ENCODE measurements around the gene NCAPG2.
A peak's percentile ranks its signal among the peaks of the same experiment; 100 is the strongest.
"Not testable (repeated sequence)": the region's sequence is repeated elsewhere in the genome, so short reads cannot be mapped to it uniquely, and the experiment has no call there.

The NCAPG2 gene

GRCh38 chr7:158666966-158667678 lies 37.5 kb downstream of the NCAPG2 start:
- not testable (repeated sequence) for DNase-seq

- DNase-seq, result no peak
Measured at GRCh38 chr7:158666401-158666800, 38.2 kb downstream of the NCAPG2 start.

- DNase-seq, result no peak
Measured at GRCh38 chr7:158664406-158664805, 40.2 kb downstream of the NCAPG2 start.

- no peak for DNase-seq
Measured at GRCh38 chr7:158663428-158663741, 41.2 kb downstream of the NCAPG2 start.

GRCh38 chr7:158662610-158663427 lies 41.8 kb downstream of the NCAPG2 start:
- DNase-seq, result no peak

- no peak for DNase-seq
Measured at GRCh38 chr7:158658475-158658874, 46.1 kb downstream of the NCAPG2 start.

GRCh38 chr7:158657189-158657746 lies 47.3 kb downstream of the NCAPG2 start:
- DNase-seq, result no peak

GRCh38 chr7:158655931-158656441 lies 48.6 kb downstream of the NCAPG2 start:
- no peak for DNase-seq

- no peak for DNase-seq
Measured at GRCh38 chr7:158655507-158655906, 49.1 kb downstream of the NCAPG2 start.

- DNase-seq, result peak; percentile 60
Measured at GRCh38 chr7:158651968-158652565, 52.5 kb downstream of the NCAPG2 start.

- peak; percentile 80 for DNase-seq
Measured at GRCh38 chr7:158650821-158651225, 53.8 kb downstream of the NCAPG2 start.

- peak; percentile 90 for DNase-seq
Measured at GRCh38 chr7:158649279-158649678, 55.3 kb downstream of the NCAPG2 start.

- DNase-seq, result peak; percentile 27
Measured at GRCh38 chr7:158648787-158649186, 55.8 kb downstream of the NCAPG2 start.

- DNase-seq, result no peak
Measured at GRCh38 chr7:158648168-158648567, 56.4 kb downstream of the NCAPG2 start.

GRCh38 chr7:158647475-158647792 lies 57.2 kb downstream of the NCAPG2 start:
- DNase-seq, result no peak

GRCh38 chr7:158646766-158647474 lies 57.7 kb downstream of the NCAPG2 start:
- DNase-seq, result no peak

- no peak for DNase-seq
Measured at GRCh38 chr7:158645842-158646241, 58.8 kb downstream of the NCAPG2 start.

- no peak for DNase-seq
Measured at GRCh38 chr7:158642149-158642548, 62.5 kb downstream of the NCAPG2 start.

GRCh38 chr7:158638001-158638400 lies 66.6 kb downstream of the NCAPG2 start:
- DNase-seq, result no peak

- DNase-seq, result no peak
Measured at GRCh38 chr7:158633055-158633956, 71.3 kb downstream of the NCAPG2 start.

- no peak for DNase-seq
Measured at GRCh38 chr7:158631574-158632195, 72.9 kb downstream of the NCAPG2 start.
